ENCODE measurements around the gene OGG1.

DNA sequence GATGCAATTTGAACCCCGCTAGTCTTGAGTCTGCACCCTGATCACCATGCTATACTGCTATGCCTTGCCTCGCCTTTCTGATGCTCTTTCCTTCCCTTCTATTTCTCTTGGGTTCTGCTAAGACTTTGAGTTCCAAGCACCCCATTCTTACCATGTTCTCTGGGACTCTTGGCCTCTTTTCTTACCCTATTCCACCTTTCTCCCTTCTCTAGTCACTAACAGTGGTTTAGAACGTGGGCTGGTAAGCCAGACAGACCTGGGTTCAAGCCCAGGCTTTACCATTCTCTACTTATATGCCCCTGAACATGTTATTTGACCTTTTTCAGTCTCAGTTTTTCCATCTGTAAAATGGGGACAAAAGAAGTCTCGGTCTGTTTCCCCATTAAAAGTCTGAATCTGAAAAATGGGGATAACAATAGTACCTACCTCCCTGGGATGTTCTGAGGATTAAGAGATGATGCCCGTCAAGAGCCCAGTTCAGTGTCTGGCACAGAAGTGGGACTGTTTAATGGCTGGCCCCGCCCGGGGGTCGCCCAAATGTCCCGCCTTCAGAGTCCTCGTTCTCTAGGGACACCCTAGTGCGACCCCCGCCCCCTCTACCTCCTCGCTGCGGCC is 42.1 kb downstream of the OGG1 start:
- no peak for TF ChIP-seq CTCF (IDR thresholded peaks at IDR 0.05)
- peak in 1 of 2 donors; percentile 59 for TF ChIP-seq POLR2A (IDR thresholded peaks at IDR 0.05)
